GM19324 (cell line): ENCODE measurements around the gene TBC1D22A.

Experiments used
- ATAC-seq: cut with Tn5 transposase; IDR thresholded peaks from one replicate; pipeline ENCODE4 v1.9.1; 2021; ENCODE audit warnings: mild to moderate bottlenecking, moderate library complexity; ENCODE audit not compliant: unreplicated experiment, low FRiP score

The TBC1D22A gene

GRCh38 chr22:46945481-46945880 is 183.0 kb downstream of the TBC1D22A start:
- ATAC-seq, result no peak

DNA sequence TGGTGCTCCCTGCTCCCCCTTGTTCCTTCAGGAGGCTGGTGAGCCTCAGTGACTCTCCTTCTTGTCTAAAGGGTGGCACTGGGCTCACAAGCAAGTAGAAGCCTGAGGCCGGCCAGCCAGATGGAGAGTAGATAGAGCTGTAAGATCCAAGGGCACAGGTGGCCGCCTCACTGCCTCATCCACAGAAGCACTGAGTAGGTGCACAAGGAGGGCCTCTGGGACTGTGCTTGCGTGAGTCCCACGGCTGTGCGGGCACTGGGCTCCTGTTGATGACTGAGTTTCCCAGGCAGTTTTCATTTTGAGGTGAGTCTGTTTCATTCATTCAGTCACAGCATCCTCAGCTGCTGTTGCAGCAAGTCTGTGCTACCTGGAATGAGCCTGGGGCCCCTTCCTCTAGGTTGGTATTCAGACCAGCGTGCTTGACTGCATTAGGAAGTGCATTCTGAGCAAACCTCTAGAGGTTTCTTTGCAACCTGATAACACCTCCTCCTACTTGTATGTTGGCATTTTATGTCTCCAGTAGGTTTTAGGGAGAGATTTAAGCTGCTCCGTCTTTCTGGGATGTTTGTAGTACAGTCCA is 184.0 kb downstream of the TBC1D22A start:
- ATAC-seq, result no peak

GRCh38 chr22:46947516-46948257 is 185.2 kb downstream of the TBC1D22A start:
- ATAC-seq, result no peak

GRCh38 chr22:46948411-46949144 is 186.1 kb downstream of the TBC1D22A start:
- no peak for ATAC-seq

DNA sequence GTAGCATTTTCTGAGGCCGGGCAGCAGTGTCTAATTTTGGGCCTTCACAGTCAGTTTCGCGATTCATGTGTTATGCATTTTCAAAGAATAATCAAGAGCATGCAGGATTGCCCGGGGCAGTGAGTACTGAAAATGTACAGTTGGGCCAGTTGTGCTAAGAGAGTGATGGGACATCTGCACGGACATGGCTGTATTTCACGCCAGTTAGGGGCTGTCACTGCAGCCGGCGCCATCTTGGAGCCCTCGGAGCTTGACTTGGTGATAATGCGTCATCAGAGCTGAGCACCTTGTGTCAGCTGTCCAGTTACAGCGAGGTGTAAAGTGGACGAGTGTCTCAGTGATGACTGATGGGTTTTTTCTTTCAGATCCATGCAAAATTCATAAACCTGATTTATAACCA is 188.9 kb downstream of the TBC1D22A start:
- no peak for ATAC-seq

GRCh38 chr22:46951973-46952372 is 189.5 kb downstream of the TBC1D22A start:
- no peak for ATAC-seq

DNA sequence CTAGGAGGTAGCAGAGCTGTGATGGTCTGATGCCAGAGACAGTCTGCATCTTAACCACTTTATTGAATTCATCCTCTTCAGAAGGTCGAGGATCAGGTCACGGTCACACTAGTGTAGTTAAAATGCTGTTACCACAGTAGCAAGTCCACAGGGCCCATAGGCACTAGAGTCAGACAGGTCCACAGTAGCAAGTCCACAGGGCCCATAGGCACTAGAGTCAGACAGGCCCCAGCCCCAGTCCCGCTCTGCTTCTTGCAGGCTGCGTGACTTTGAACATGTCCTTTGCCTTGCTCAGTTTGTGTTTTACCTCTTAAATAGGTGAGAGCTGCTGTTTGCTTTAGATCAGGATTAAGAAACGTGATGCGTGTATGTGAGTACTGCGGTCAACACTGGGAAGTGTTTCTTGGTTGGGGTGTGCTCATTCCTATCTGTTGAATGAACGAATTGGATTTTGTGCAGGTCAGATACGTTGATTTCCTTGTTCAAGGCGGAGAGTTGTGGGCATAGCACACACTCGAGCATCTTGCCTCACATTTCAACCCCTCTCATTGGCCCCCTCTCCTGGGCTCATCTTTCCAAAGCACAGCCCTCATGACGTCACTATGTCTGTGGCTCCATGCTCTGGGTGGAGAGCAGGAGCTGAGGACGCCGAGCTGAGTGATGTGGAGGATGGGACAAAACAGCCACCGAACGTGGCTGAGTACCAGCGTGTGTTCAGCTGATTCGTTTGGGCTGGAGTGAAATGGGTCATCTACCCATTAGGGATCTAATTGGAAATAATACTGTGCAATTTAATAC is 191.7 kb downstream of the TBC1D22A start:
- ATAC-seq, result no peak

DNA sequence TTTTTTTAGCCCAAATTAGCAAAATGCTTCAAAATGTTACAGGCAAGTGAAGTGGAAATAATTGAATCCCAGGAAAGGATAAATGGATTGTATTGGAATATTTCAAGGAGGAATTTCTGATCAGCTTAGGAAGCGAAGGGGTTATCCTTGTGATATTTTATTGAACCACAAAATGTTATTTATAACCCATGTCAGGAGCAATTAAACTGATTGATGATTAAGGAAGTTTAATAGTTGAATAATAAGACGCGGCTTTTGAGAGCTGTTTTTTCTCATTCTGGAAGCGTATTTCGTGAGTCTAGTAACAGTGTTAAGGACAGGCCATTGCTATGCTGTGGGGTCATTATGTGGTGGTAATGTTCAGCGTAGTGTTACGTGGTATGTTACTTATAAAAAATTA is 192.3 kb downstream of the TBC1D22A start:
- no peak for ATAC-seq

DNA sequence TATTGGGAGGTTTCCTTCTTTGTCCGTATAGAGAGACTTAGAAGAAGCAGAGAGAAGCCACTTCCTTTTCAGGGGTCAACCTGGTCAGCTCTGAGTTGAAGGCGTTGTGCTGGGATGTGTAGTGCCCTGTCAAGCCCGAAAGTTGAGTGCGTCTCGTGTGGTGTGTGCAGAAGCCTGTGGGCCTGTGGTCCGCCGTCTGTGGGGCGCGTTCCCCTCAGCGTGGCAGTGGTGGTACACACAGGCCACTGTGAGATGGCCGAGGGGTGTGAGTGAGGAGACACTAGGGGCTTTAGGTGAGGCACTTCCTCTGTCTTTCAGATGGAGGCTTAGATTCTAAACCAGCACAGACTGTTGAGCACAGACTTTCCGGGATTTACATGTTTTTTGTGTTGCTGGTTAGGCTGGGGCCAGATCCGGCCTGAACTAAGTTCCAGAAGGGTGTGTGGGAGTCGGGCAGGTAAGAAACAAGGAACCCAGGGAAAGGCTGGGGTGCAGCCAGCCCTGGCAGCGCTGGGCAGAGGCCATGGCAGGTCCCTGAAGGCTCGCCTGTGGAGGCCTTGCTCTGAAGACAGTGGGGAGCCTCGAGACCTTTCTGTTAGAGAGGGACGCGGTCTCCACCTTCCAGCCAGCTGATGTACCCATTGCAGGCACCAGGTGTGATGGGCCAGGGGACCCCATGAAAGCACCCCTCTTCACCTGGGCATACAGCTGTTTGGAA is 194.2 kb downstream of the TBC1D22A start:
- no peak for ATAC-seq

DNA sequence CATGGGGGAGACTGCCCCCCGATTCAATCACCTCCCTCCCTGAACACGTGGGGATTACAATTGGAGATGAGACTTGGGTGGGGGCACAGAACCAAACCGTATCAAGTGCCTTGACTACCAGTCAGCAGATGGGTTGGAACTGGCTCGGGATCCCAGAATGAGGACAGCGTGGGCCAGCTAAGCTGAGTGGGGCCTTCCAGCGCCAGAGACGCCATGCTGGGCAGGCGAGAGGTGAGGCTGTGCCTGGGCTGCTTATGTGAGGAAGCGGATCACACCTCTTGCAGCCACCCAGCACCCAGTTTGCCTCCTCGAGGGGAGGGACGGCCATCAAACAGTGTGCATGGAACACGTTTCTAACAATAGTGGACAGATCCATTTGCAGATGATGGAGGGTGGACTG is 195.1 kb downstream of the TBC1D22A start:
- ATAC-seq, result no peak

DNA sequence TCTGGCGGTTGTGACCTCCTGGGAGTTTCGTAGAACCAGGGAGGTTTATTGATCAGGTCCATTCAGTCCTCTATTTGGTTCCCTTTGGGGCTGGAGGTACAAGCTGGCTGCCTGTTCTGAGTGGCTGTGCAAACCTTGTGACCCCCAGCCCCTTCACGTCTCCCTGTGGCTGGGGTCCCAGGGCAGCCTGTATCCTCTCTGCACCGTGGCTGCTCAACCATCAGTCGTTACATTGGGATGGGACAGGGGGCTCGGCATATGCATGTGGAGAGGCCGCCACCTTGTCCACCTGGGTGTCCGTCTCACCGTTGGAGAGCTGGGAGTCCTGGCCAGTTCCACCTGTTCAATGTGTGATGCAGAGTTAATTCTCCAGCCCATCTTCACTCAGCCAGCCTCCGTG is 195.7 kb downstream of the TBC1D22A start:
- ATAC-seq, result no peak

- no peak for ATAC-seq
Observed at GRCh38 chr22:46958658-46959057, 196.2 kb downstream of the TBC1D22A start.

DNA sequence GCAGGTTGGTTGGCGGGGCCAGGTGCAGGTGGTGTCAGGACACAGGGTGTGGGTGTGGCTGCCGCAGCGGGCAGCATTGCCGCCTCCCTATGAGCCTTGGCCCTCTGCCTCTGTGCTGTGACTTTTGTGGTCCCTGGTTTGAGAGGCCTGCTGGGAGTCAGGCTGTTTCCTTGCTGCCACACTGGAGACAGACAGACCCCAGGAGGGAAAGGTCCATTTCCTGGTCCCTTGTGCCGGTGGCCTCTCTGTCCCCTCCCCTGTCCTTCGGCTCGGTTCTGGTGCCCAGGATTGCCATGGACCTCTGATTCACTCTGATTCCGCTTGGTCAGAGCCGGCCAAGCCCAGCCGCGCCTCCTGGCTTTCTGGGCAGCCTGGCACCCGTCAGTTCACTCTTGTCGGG is 196.9 kb downstream of the TBC1D22A start:
- ATAC-seq, result no peak

DNA sequence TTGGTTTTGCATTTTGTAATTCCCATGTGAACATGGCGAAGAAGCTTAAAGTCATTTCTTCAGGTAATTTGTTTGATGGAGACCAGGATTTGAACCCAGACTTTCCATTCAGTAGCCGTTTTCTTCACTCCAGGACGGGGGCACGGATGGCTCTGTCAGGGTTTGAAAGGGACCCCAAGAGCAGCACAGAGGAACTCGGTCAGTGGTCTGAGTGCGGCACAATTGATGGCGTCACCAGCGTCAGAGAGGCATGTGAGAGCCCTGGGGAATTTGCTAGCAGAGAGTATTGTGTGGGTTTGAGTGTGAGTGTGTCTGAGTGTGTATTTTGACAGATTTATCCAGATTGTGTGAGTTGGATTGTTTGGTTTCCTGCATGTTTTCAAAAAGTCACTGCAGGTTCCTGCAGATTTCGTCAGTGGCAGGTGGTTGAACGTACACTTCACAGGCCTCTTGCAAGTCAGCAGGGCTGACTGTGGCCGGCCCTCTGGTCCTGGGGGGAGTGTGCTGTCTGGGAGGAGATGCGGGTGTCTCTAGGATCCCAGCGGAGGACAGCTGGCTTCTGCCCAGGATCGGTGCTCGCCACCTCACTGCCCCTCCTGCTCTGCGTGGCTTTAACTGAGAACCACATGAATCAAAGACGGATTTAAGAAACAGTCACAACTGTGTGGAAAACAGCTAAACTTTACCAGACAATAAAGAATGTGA is 199.3 kb downstream of the TBC1D22A start:
- no peak for ATAC-seq

GRCh38 chr22:46962406-46962805 is 200.0 kb downstream of the TBC1D22A start:
- ATAC-seq, result no peak

DNA sequence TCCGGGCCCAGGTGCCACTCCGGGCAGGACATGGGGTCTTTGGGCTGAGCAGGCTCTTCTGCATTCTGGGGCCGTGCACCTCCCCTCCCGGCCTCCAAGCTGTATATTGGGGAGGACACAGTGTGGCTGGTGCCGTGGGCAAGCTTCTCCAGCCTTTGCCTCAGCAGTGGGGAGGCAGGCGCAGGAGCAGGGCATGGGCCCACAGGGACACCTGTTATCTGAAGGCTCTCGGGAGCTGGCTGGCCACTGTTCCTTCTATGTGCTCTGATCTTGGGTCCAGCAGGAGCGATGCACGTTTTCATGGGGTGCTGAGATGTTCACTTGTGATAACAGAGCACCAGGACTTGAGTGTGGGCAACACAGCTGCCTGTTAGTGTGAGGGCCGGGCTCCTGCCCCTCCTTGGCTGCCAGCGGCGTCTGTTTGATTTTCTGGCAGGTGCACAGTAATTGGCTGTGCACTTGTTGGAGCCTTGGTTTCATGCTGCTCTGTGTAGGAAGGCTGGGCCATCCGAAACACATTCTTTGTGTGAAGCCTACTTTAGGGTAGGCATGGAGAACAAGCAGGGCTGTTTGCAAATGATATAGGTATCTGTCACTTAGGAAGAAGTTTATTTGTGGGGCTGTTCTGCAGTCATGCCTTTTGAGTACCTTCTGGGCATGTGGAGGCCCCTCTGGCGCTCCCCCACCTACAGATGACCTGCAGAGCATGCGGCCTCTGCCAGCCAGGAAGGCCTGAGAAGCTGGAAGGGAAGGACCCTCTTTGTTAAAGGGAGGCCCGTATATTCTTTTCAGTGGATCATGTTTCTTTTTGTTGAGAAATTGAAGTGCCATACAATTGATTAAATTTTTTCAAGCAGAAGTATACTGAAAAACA is 201.5 kb downstream of the TBC1D22A start:
- no peak for ATAC-seq

- ATAC-seq, result no peak
Observed at GRCh38 chr22:46964773-46965550, 202.5 kb downstream of the TBC1D22A start.
